Hematopoietic multipotent progenitor cell (in vitro differentiated cells): ENCODE data around the gene SLC48A1. TPM values are rescaled to one million over a fixed set of nuclear protein-coding genes. Genes with fewer than 3 reads are reported as not detected.
"Not testable (repeated sequence)": the region's sequence is repeated elsewhere in the genome, so short reads cannot be mapped to it uniquely, and the experiment has no call there.

ENCODE experiments used
- DNase-seq, 3 donors: peaks; one replicate each; pipeline ENCODE4 v3.0.0-alpha.2; 2011 to 2015; ENCODE audit warnings: low read depth in 2 of 3, low spot score in 2 of 3
- total RNA-seq: library from RNA; depleted of rRNA; stranded (reverse); fragments of >200 nt; gene quantifications from one replicate; pipeline ENCODE4 v1.2.3, GENCODE V29; 2012

Gene SLC48A1
- total RNA-seq, 1 donor, result 35.8 TPM

- DNase-seq, result no peak
Observed at GRCh38 chr12:47807338-47807737, 34.3 kb downstream of the SLC48A1 start.

GRCh38 chr12:47808050-47808449 lies 35.0 kb downstream of the SLC48A1 start:
- peak in 2 of 3 donors; percentile 85 to 88 for DNase-seq

GRCh38 chr12:47808574-47809365 lies 35.7 kb downstream of the SLC48A1 start:
- DNase-seq, result peak in 2 of 3 donors; percentile 57 to 59

- not testable (repeated sequence) for DNase-seq
Observed at GRCh38 chr12:47809518-47809917, 36.5 kb downstream of the SLC48A1 start.

GRCh38 chr12:47811072-47811396 lies 38.0 kb downstream of the SLC48A1 start:
- DNase-seq, result no peak

GRCh38 chr12:47811581-47812484 lies 38.8 kb downstream of the SLC48A1 start:
- no peak for DNase-seq

- DNase-seq, result peak; percentile 76 to 97 (median 96)
Observed at GRCh38 chr12:47812797-47813510, 39.9 kb downstream of the SLC48A1 start.

GRCh38 chr12:47813511-47814196 lies 40.6 kb downstream of the SLC48A1 start:
- no peak for DNase-seq

- no peak for DNase-seq
Observed at GRCh38 chr12:47814539-47815170, 41.6 kb downstream of the SLC48A1 start.

GRCh38 chr12:47815447-47815846 lies 42.4 kb downstream of the SLC48A1 start:
- not testable (repeated sequence) for DNase-seq

GRCh38 chr12:47816403-47817271 lies 43.6 kb downstream of the SLC48A1 start:
- DNase-seq, result no peak

GRCh38 chr12:47817272-47818006 lies 44.4 kb downstream of the SLC48A1 start:
- no peak for DNase-seq

- no peak for DNase-seq
Observed at GRCh38 chr12:47818007-47818376, 45.0 kb downstream of the SLC48A1 start.

GRCh38 chr12:47818467-47819137 lies 45.6 kb downstream of the SLC48A1 start:
- DNase-seq, result no peak

- DNase-seq, result no peak
Observed at GRCh38 chr12:47819138-47819895, 46.3 kb downstream of the SLC48A1 start.

- DNase-seq, result peak; percentile 55 to 70 (median 66)
Observed at GRCh38 chr12:47819896-47820630, 47.0 kb downstream of the SLC48A1 start, which contains the start of gene HDAC7. HDAC7 (minus strand) TSS chr12:47819903; CDS start chr12:47819785, 118 bp downstream.
